ENCODE results near the gene BCAR3.
"Not testable (repeated sequence)": the region's sequence is repeated elsewhere in the genome, so short reads cannot be mapped to it uniquely, and the experiment has no call there.

DNA sequence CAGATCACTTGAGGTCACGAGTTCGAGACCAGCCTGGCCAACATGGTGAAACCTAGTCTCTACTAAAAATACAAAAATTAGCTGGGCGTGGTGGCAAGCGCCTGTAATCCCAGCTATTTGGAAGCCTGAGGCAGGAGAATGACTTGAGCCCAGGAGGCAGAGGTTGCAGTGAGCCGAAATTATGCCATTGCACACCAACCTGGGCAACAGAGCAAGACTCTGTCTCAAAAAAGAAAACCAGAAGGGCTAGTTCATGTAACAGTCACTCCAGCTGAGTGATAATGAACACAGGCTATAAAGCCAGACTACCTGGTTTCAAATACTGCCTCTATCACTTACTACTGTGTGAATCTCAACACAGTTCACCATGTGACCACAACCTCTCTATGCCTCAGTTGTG lies 31.5 kb downstream of the BCAR3 start:
- not testable (repeated sequence) for TF ChIP-seq CTCF (IDR thresholded peaks at IDR 0.05 in 4 of 5, conservative IDR thresholded peaks at IDR 0.05 in 1 of 5); POLR2A (IDR thresholded peaks at IDR 0.05)

Measured in gastrocnemius medialis (tissue), 4 donors.